SK-N-SH (cell line): ENCODE results near the gene PHETA2. TPM values are rescaled to one million over a fixed set of nuclear protein-coding genes. Genes with fewer than 3 reads are reported as not detected.

Experiments used
- CTCF ChIA-PET: fragments of 300-600, 350-600 bp; formaldehyde crosslinking; extraction: SDS; loops from one replicate; lab custom pipeline; 2021; lab: Yijun Ruan, JAX
- POLR2A ChIA-PET: fragments of 350-600 bp; sonication (Branson Sonifier 250); formaldehyde crosslinking; extraction: SDS; loops from one replicate; lab custom pipeline; 2020; ENCODE audit warnings: antibody characterized with exemption, inconsistent platforms; lab: Yijun Ruan, JAX
- DNase-seq: peaks from one replicate; pipeline ENCODE4 v3.0.0; 2012
- H2AFZ ChIP-seq: fragments of 200-600 bp; sonication (generic); 2 replicates; pipeline ENCODE4 v1.8.1; 2016; ENCODE audit warnings: antibody characterized with exemption, mild to moderate bottlenecking, low read depth
- H3F3A ChIP-seq: fragments of 200-600 bp; sonication (generic); replicated peaks from 2 replicates; pipeline ENCODE3; 2016; ENCODE audit warnings: antibody characterized with exemption, mild to moderate bottlenecking; ENCODE audit not compliant: insufficient read depth
- H3K27ac ChIP-seq, 2 experiments: fragments of 200-500 bp in 1 of 2; fragments of 200-600 bp in 1 of 2; sonication (Bioruptor generic) in 1 of 2; sonication (generic), shearing (Covaris generic) in 1 of 2; 2 replicates each; pipeline versions ENCODE4 v1.5.1 to v1.6.1; 2014 to 2016; ENCODE audit warnings: low read depth in 2 of 2, inconsistent platforms in 1 of 2, low read length in 1 of 2, mild to moderate bottlenecking in 1 of 2, mixed read lengths in 1 of 2
- H3K27me3 ChIP-seq: fragments of 200-600 bp; sonication (generic), shearing (Covaris generic); 2 replicates; pipeline ENCODE4 v1.6.1; 2016; ENCODE audit warnings: mixed run types; ENCODE audit not compliant: insufficient read depth
- H3K36me3 ChIP-seq, 2 experiments: fragments of 200-500 bp in 1 of 2; fragments of 200-600 bp in 1 of 2; sonication (Bioruptor generic) in 1 of 2; sonication (generic) in 1 of 2; replicated peaks in 1 of 2; 2 replicates each; pipeline versions ENCODE3 to v1.5.1; 2014 to 2016; ENCODE audit warnings: low read length in 1 of 2, mild to moderate bottlenecking in 1 of 2; ENCODE audit not compliant: insufficient read depth in 2 of 2, control insufficient read depth in 1 of 2
- H3K4me1 ChIP-seq, 2 experiments: fragments of 200-500 bp in 1 of 2; fragments of 200-600 bp in 1 of 2; sonication (Bioruptor generic) in 1 of 2; sonication (generic), shearing (Covaris generic) in 1 of 2; 2 replicates each; pipeline versions ENCODE4 v1.5.1 to v1.6.1; 2014 to 2016; ENCODE audit warnings: low read depth in 1 of 2, low read length in 1 of 2, mixed run types in 1 of 2; ENCODE audit not compliant: insufficient read depth in 2 of 2, control insufficient read depth in 1 of 2
- H3K4me2 ChIP-seq: fragments of 200-600 bp; sonication (generic), shearing (Covaris generic); 2 replicates; pipeline ENCODE4 v1.6.1; 2017; ENCODE audit warnings: mixed run types
- H3K4me3 ChIP-seq, 2 experiments: fragments of 200-500 bp in 1 of 2; fragments of 200-600 bp in 1 of 2; sonication (Bioruptor generic) in 1 of 2; sonication (generic), shearing (Covaris generic) in 1 of 2; 2 replicates each; pipeline versions ENCODE4 v1.5.1 to v1.8.1; 2014 to 2016; ENCODE audit warnings: low read depth in 2 of 2, inconsistent platforms in 1 of 2, low read length in 1 of 2, mild to moderate bottlenecking in 1 of 2, mixed read lengths in 1 of 2, moderate library complexity in 1 of 2
- H3K79me2 ChIP-seq: fragments of 200-600 bp; sonication (generic); 2 replicates; pipeline ENCODE4 v1.8.1; 2017; ENCODE audit warnings: mild to moderate bottlenecking; ENCODE audit not compliant: insufficient read depth
- H3K9ac ChIP-seq: fragments of 200-600 bp; sonication (generic); 2 replicates; pipeline ENCODE4 v1.6.1; 2017; ENCODE audit warnings: mixed run types
- H3K9me2 ChIP-seq: fragments of 200-600 bp; sonication (generic); 2 replicates; pipeline ENCODE4 v1.6.1; 2017; ENCODE audit warnings: mixed run types
- H3K9me3 ChIP-seq: fragments of 200-600 bp; sonication (generic); 2 replicates; pipeline ENCODE4 v1.6.1; 2017; ENCODE audit warnings: mixed run types, mild to moderate bottlenecking, moderate library complexity
- H4K20me1 ChIP-seq: fragments of 200-600 bp; sonication (generic); 2 replicates; pipeline ENCODE4 v1.6.1; 2017; ENCODE audit warnings: mild to moderate bottlenecking, mixed run types; ENCODE audit not compliant: insufficient read depth
- EP300 ChIP-seq, 2 experiments: IDR thresholded peaks; 2 replicates each; pipeline versions ENCODE4 v1.4.0 to v1.6.1; 2012; ENCODE audit warnings: borderline replicate concordance in 1 of 2, low read depth in 1 of 2, low read length in 1 of 2
- FOXM1 ChIP-seq: IDR thresholded peaks from 2 replicates; pipeline ENCODE4 v1.4.0; 2012; ENCODE audit warnings: low read depth, mild to moderate bottlenecking
- GABPA ChIP-seq: IDR thresholded peaks from 2 replicates; pipeline ENCODE4 v1.4.0; 2012; ENCODE audit warnings: low read depth, mild to moderate bottlenecking
- GATA2 ChIP-seq: sonication (generic); formaldehyde crosslinking; IDR thresholded peaks from 2 replicates; pipeline ENCODE4 v1.5.0; 2020; ENCODE audit warnings: mild to moderate bottlenecking, missing genetic modification reagents
- IRF3 ChIP-seq: fragments of 150-350 bp; IDR thresholded peaks from 2 replicates; pipeline ENCODE4 v1.6.1; 2016; ENCODE audit warnings: mild to moderate bottlenecking, low read depth, low read length
- JUND ChIP-seq: IDR thresholded peaks from 2 replicates; pipeline ENCODE4 v1.4.0; 2012
- MEF2A ChIP-seq: IDR thresholded peaks from 2 replicates; pipeline ENCODE4 v1.4.0; 2012; ENCODE audit warnings: low read depth, borderline replicate concordance
- NFIC ChIP-seq: IDR thresholded peaks from 2 replicates; pipeline ENCODE4 v1.4.0; 2012; ENCODE audit warnings: borderline replicate concordance
- PBX3 ChIP-seq: IDR thresholded peaks from 2 replicates; pipeline ENCODE4; 2012
- RCOR1 ChIP-seq: fragments of 150-350 bp; IDR thresholded peaks from 2 replicates; pipeline ENCODE4 v1.6.1; 2017; ENCODE audit warnings: antibody characterized with exemption, low read length
- RFX5 ChIP-seq: IDR thresholded peaks from 2 replicates; pipeline ENCODE4 v1.6.1; 2012; ENCODE audit warnings: mild to moderate bottlenecking, improper control_type of control experiment, low read length
- RXRA ChIP-seq: IDR thresholded peaks from 2 replicates; pipeline ENCODE4 v1.4.0; 2012; ENCODE audit warnings: low read depth, mild to moderate bottlenecking, borderline replicate concordance
- SIN3A ChIP-seq: IDR thresholded peaks from 2 replicates; pipeline ENCODE4 v1.6.1; 2012; ENCODE audit warnings: low read depth, mild to moderate bottlenecking, low read length, moderate library complexity, borderline replicate concordance
- TCF12 ChIP-seq: IDR thresholded peaks from 2 replicates; pipeline ENCODE4 v1.4.0; 2012
- TEAD4 ChIP-seq: IDR thresholded peaks from 2 replicates; pipeline ENCODE4 v1.4.0; 2012; ENCODE audit warnings: mild to moderate bottlenecking, borderline replicate concordance; ENCODE audit not compliant: insufficient read depth
- YY1 ChIP-seq: IDR thresholded peaks from 2 replicates; pipeline ENCODE4 v1.4.0; 2012; ENCODE audit warnings: low read depth, mild to moderate bottlenecking
- WGBS: methylation state at CpG from one replicate; pipeline ENCODE4 v1.1.6; 2017; ENCODE audit warnings: low lambda C conversion rate; 5-methylcytosine and 5-hydroxymethylcytosine counted together
- polyA plus RNA-seq, 3 experiments: library from polyadenylated mRNA; depleted of rRNA; stranded (reverse); fragments of >200 nt; gene quantifications; 2 replicates each; pipeline ENCODE4 v1.2.3, GENCODE V29; 2012
- TF ChIP-seq, protein P1 (sequence below): fragments of 150-350 bp; IDR thresholded peaks from 2 replicates; pipeline ENCODE4 v1.6.1; 2017; ENCODE audit warnings: antibody characterized with exemption, low read length, low read depth, borderline replicate concordance
- TF ChIP-seq, protein P2 (sequence below): IDR thresholded peaks from 2 replicates; pipeline ENCODE4 v1.4.0; 2012; ENCODE audit warnings: low read depth
- TF ChIP-seq, protein P3 (sequence below): fragments of 200-600 bp; sonication (generic); IDR thresholded peaks from 2 replicates; pipeline ENCODE4 v1.6.1; 2017; ENCODE audit warnings: antibody characterized with exemption, mild to moderate bottlenecking, moderate library complexity

PHETA2 gene
- polyA plus RNA-seq, 1 of the 3 experiments (the other 2 are of a cell fraction) = 0.05 TPM

GRCh38 chr22:42061041-42061440, 13.0 kb upstream of the PHETA2 start:
- Histone ChIP-seq H3K27me3 (no peaks in the 10 kb centered on the region), H3K4me2 (no peak overlapping the region), H3K9ac (no peak overlapping the region), H3K4me1 (no peaks in the 10 kb centered on the region), H3K27ac (no peak overlapping the region), H3K4me3 (no peak overlapping the region), H2AFZ (no peak overlapping the region), H4K20me1 (no peaks in the 10 kb centered on the region), H3K9me3 (no peaks in the 10 kb centered on the region), H3F3A (no peaks in the 10 kb centered on the region), H3K36me3 (no peaks in the 10 kb centered on the region), H3K79me2 (no peaks in the 10 kb centered on the region), H3K9me2 (no peaks in the 10 kb centered on the region)
- ChIA-PET CTCF (no interaction called here), POLR2A (no interaction called here)
- no peak for TF ChIP-seq EP300 (IDR thresholded peaks at IDR 0.05; ENCODE audit: borderline replicate concordance in 1 of 2, low read depth in 1 of 2, low read length in 1 of 2)
- TF ChIP-seq NFIC = no peak
- TF ChIP-seq FOXM1 = no peak
- TF ChIP-seq, protein P1, sequence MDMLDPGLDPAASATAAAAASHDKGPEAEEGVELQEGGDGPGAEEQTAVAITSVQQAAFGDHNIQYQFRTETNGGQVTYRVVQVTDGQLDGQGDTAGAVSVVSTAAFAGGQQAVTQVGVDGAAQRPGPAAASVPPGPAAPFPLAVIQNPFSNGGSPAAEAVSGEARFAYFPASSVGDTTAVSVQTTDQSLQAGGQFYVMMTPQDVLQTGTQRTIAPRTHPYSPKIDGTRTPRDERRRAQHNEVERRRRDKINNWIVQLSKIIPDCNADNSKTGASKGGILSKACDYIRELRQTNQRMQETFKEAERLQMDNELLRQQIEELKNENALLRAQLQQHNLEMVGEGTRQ = no peak
- no peak for TF ChIP-seq RXRA
- TF ChIP-seq YY1 = no peak
- no peak for TF ChIP-seq JUND
- TF ChIP-seq SIN3A = no peak
- no peak for TF ChIP-seq RFX5
- TF ChIP-seq TEAD4 = no peak
- TF ChIP-seq, protein P2, sequence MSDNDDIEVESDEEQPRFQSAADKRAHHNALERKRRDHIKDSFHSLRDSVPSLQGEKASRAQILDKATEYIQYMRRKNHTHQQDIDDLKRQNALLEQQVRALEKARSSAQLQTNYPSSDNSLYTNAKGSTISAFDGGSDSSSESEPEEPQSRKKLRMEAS = no peak
- no peak for TF ChIP-seq IRF3
- no peak for TF ChIP-seq GABPA
- TF ChIP-seq GATA2 = no peak
- TF ChIP-seq MEF2A = no peak
- TF ChIP-seq TCF12 = no peak
- 100% methylated on average over 1 of the region's 7 CpGs for WGBS
- DNase-seq = no peak

DNA sequence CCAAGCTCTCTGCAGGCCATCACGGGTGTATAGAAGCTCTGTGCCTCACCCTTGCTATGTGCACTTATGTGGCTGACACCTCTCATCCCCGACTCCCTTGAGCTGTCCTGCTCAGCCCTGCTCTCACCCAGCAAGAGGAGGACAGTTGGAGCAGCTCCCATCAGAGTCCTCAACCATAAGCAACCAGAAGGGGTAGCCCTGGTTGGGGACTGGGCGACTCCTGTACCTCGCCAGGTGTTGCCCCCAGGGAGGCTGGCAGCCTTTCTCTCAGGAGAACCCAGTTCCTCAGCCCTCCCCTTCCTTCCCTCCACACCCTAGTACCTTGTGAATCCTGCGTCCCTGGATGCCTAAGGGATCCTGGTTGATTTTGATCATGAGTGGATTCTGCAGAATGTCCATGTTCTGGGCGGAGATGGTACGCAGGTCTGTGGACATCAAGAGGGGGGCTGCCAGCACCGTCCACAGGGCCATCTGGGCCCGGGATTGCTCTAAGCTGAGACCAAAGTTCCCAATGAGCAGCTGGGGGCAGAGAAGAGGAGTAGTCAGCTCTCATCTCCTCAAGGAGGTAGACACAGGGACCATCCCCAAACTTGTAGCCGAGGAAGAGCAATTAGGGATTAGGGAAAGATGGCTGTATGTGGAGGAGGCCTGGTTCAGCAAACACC, 11.4 kb upstream of the PHETA2 start:
- H3K9me3 ChIP-seq = no peaks in the 10 kb centered on the region
- no peak overlapping the region for H3K9ac ChIP-seq
- no peak overlapping the region for H3K4me3 ChIP-seq
- TF ChIP-seq RCOR1 (no peak), PBX3 (no peak), TEAD4 (no peak), RFX5 (no peak)
- TF ChIP-seq, protein P2 = no peak
- TF ChIP-seq, protein P3, sequence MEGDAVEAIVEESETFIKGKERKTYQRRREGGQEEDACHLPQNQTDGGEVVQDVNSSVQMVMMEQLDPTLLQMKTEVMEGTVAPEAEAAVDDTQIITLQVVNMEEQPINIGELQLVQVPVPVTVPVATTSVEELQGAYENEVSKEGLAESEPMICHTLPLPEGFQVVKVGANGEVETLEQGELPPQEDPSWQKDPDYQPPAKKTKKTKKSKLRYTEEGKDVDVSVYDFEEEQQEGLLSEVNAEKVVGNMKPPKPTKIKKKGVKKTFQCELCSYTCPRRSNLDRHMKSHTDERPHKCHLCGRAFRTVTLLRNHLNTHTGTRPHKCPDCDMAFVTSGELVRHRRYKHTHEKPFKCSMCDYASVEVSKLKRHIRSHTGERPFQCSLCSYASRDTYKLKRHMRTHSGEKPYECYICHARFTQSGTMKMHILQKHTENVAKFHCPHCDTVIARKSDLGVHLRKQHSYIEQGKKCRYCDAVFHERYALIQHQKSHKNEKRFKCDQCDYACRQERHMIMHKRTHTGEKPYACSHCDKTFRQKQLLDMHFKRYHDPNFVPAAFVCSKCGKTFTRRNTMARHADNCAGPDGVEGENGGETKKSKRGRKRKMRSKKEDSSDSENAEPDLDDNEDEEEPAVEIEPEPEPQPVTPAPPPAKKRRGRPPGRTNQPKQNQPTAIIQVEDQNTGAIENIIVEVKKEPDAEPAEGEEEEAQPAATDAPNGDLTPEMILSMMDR = no peak
- no peaks in the 10 kb centered on the region for H3K79me2 ChIP-seq
- no peaks in the 10 kb centered on the region for H3K9me2 ChIP-seq
- no peaks in the 10 kb centered on the region for H3K36me3 ChIP-seq
- no peak overlapping the region for H3K27ac ChIP-seq
- ChIA-PET POLR2A (no interaction called here), CTCF (no interaction called here)
- WGBS = 86% methylated on average over 1 of the region's 10 CpGs
- H3K4me1 ChIP-seq = no peaks in the 10 kb centered on the region
- H3F3A ChIP-seq = no peaks in the 10 kb centered on the region
- no peaks in the 10 kb centered on the region for H3K27me3 ChIP-seq
- no peaks in the 10 kb centered on the region for H4K20me1 ChIP-seq
- DNase-seq = no peak
- no peak overlapping the region for H3K4me2 ChIP-seq
- no peak overlapping the region for H2AFZ ChIP-seq
